IMR-90 (cell line): ENCODE measurements around the gene SLC22A15.

Source experiments
- MAFK ChIP-seq: IDR thresholded peaks from 2 replicates; pipeline ENCODE4 v1.6.1; 2012; ENCODE audit warnings: low read depth, low read length, improper control_type of control experiment
- POLR2A ChIP-seq: IDR thresholded peaks from 2 replicates; pipeline ENCODE4 v1.6.1; 2012; ENCODE audit warnings: mild to moderate bottlenecking, low read depth, low read length
- RAD21 ChIP-seq: IDR thresholded peaks from 2 replicates; pipeline ENCODE4 v1.6.1; 2012; ENCODE audit warnings: low read length, improper control_type of control experiment
- RFX5 ChIP-seq: IDR thresholded peaks from 2 replicates; pipeline ENCODE4 v1.8.0; 2012; ENCODE audit warnings: low read depth, mild to moderate bottlenecking, low read length, moderate library complexity
- SMC3 ChIP-seq: fragments of 150-350 bp; IDR thresholded peaks from 2 replicates; pipeline ENCODE4 v1.6.1; 2016; ENCODE audit warnings: low read depth, mild to moderate bottlenecking, antibody characterized with exemption, low read length, moderate library complexity
- TF ChIP-seq, protein P1 (sequence below): conservative IDR thresholded peaks from 2 replicates; pipeline ENCODE4 v1.5.1; 2012; ENCODE audit warnings: mild to moderate bottlenecking, low read depth, low read length, improper control_type of control experiment

DNA sequence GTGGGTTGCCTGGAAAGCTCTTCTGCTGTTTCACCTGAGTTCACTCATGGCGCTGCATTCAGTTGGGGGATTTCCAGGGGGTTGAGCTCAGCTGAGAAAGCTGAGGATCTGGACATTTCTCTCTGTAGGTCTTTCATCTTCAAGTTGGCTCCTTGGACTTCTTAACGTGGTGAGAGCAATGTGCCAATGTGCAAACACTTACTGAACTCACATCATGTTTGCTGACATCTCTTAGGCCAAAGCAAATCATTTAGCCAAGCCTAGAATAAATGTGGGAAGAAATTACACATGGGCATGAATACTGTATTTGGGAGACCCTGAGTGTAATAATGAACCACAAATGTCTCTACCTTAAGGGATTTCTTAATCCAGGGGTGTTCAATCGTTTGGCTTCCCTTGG lies 42.7 kb upstream of the SLC22A15 start:
- TF ChIP-seq, protein P1, sequence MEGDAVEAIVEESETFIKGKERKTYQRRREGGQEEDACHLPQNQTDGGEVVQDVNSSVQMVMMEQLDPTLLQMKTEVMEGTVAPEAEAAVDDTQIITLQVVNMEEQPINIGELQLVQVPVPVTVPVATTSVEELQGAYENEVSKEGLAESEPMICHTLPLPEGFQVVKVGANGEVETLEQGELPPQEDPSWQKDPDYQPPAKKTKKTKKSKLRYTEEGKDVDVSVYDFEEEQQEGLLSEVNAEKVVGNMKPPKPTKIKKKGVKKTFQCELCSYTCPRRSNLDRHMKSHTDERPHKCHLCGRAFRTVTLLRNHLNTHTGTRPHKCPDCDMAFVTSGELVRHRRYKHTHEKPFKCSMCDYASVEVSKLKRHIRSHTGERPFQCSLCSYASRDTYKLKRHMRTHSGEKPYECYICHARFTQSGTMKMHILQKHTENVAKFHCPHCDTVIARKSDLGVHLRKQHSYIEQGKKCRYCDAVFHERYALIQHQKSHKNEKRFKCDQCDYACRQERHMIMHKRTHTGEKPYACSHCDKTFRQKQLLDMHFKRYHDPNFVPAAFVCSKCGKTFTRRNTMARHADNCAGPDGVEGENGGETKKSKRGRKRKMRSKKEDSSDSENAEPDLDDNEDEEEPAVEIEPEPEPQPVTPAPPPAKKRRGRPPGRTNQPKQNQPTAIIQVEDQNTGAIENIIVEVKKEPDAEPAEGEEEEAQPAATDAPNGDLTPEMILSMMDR: no peak
- TF ChIP-seq RAD21 (no peak), SMC3 (no peak), MAFK (no peak), RFX5 (no peak), POLR2A (no peak)
